Measurements from ENCODE around the gene PRRX2. TPM values are rescaled to one million over a fixed set of nuclear protein-coding genes. Genes with fewer than 3 reads are reported as not detected.

PRRX2 gene
- total RNA-seq, 1 experiment from 2014 or later, result 12.7 TPM

DNA sequence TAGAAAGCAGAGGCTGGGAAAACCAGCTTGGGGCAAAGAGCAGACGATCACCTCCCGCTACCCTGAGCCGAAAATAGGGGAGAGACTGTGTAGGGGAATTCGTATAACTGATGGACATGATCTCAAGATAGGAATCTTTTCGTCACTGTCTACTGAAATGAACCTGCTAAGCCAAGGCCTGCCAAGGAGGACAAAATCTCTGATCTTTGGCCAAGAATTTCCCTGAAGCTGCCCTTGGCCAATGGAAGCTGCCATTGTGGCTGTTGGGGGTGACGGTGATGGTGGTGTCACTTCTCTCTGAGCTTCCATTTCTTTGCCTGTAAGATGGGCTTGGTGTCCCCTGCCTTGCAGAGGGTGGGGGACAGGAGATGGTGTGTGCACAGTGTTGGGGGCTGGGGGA lies 90.7 kb downstream of the PRRX2 start:
- Histone ChIP-seq H3K4me1 (ENCODE audit: insufficient read depth, low read length, poor library complexity, severe bottlenecking) (peaks cover 4% of the 10 kb centered on the region), H3K27me3 (replicated peaks; ENCODE audit: insufficient read depth, low read depth, low read length, poor library complexity) (no peaks in the 10 kb centered on the region), H3K27ac (ENCODE audit: low read depth, low read length, poor library complexity, severe bottlenecking) (no peak overlapping the region), H3K9me3 (ENCODE audit: low read depth, low read length, poor library complexity, severe bottlenecking) (no peaks in the 10 kb centered on the region), H3K36me3 (ENCODE audit: insufficient read depth, low read length, poor library complexity, severe bottlenecking) (no peaks in the 10 kb centered on the region), H3K4me3 (ENCODE audit: low read depth, low read length, poor library complexity, severe bottlenecking) (no peak overlapping the region)
- DNase-seq (ENCODE audit: low spot score), result no peak
- no TSS peak for BruUV-seq (replicated peaks)
- TF ChIP-seq CTCF (conservative IDR thresholded peaks at IDR 0.05; ENCODE audit: low read depth, low read length), result no peak
- no peak for TF ChIP-seq EZH2 (IDR thresholded peaks at IDR 0.05; ENCODE audit: borderline replicate concordance, low read depth, low read length, poor library complexity, severe bottlenecking)
- ChIA-PET CTCF (interaction anchor here (2.0 kb wide), 1 partner anchor 18 kb away, joined by 12 read pairs; no protein-coding TSS in a partner anchor), POLR2A (ENCODE audit: low non-redundant PET) (no interaction called here)
- intact Hi-C loops (cut with micrococcal nuclease; ENCODE audit: unreplicated experiment), result no loop called here

GRCh38 chr9:129757045-129757444 lies 91.6 kb downstream of the PRRX2 start:
- no TSS peak for BruUV-seq (replicated peaks)
- Histone ChIP-seq H3K27ac (ENCODE audit: low read depth, low read length, poor library complexity, severe bottlenecking) (no peak overlapping the region), H3K27me3 (replicated peaks; ENCODE audit: insufficient read depth, low read depth, low read length, poor library complexity) (no peaks in the 10 kb centered on the region), H3K4me1 (ENCODE audit: insufficient read depth, low read length, poor library complexity, severe bottlenecking) (peaks cover 4% of the 10 kb centered on the region), H3K9me3 (ENCODE audit: low read depth, low read length, poor library complexity, severe bottlenecking) (no peaks in the 10 kb centered on the region), H3K36me3 (ENCODE audit: insufficient read depth, low read length, poor library complexity, severe bottlenecking) (no peaks in the 10 kb centered on the region), H3K4me3 (ENCODE audit: low read depth, low read length, poor library complexity, severe bottlenecking) (no peak overlapping the region)
- POLR2A ChIA-PET (ENCODE audit: low non-redundant PET), result no interaction called here
- DNase-seq (ENCODE audit: low spot score), result no peak
- CTCF ChIA-PET, result interaction anchor here (2.0 kb wide), 1 partner anchor 19 kb away, joined by 12 read pairs; no protein-coding TSS in a partner anchor
- intact Hi-C loops (cut with micrococcal nuclease; ENCODE audit: unreplicated experiment), result no loop called here
- TF ChIP-seq CTCF (conservative IDR thresholded peaks at IDR 0.05; ENCODE audit: low read depth, low read length), result no peak
- no peak for TF ChIP-seq EZH2 (IDR thresholded peaks at IDR 0.05; ENCODE audit: borderline replicate concordance, low read depth, low read length, poor library complexity, severe bottlenecking)

GRCh38 chr9:129759319-129759718 lies 93.9 kb downstream of the PRRX2 start:
- no peak for TF ChIP-seq CTCF (conservative IDR thresholded peaks at IDR 0.05; ENCODE audit: low read depth, low read length)
- no peak for TF ChIP-seq EZH2 (IDR thresholded peaks at IDR 0.05; ENCODE audit: borderline replicate concordance, low read depth, low read length, poor library complexity, severe bottlenecking)
- ChIA-PET POLR2A (ENCODE audit: low non-redundant PET) (interaction anchor here (0.6 kb wide), 1 partner anchor 8 kb away, joined by 9 read pairs; no protein-coding TSS in a partner anchor), CTCF (interaction anchor here (1.6 kb wide), 1 partner anchor 22 kb away, joined by 4 read pairs; no protein-coding TSS in a partner anchor)
- Histone ChIP-seq H3K27ac (ENCODE audit: low read depth, low read length, poor library complexity, severe bottlenecking) (no peak overlapping the region), H3K4me3 (ENCODE audit: low read depth, low read length, poor library complexity, severe bottlenecking) (no peak overlapping the region), H3K4me1 (ENCODE audit: insufficient read depth, low read length, poor library complexity, severe bottlenecking) (no peaks in the 10 kb centered on the region), H3K27me3 (replicated peaks; ENCODE audit: insufficient read depth, low read depth, low read length, poor library complexity) (no peaks in the 10 kb centered on the region), H3K36me3 (ENCODE audit: insufficient read depth, low read length, poor library complexity, severe bottlenecking) (no peaks in the 10 kb centered on the region), H3K9me3 (ENCODE audit: low read depth, low read length, poor library complexity, severe bottlenecking) (no peaks in the 10 kb centered on the region)
- no peak for DNase-seq (ENCODE audit: low spot score)
- intact Hi-C loops (cut with micrococcal nuclease; ENCODE audit: unreplicated experiment), result no loop called here
- no TSS peak for BruUV-seq (replicated peaks)
